Central memory CD8-positive, alpha-beta T cell (primary cell): ENCODE data around the gene SEMA7A.

Experiments used
- ATAC-seq: fragments of 150-1000 bp; cut with Tn5 transposase; replicated peaks from 2 replicates; pipeline ENCODE4 v1.10.0; 2022; ENCODE audit warnings: mild to moderate bottlenecking, moderate FRiP score, moderate number of reproducible peaks; ENCODE audit not compliant: poor library complexity, severe bottlenecking; ENCODE audit errors: extremely low read depth
- DNase-seq, 2 donors: peaks; one replicate each; pipeline ENCODE4 v3.0.0; 2021; ENCODE audit warnings: low spot score in 2 of 2
- H3K27ac Mint-ChIP-seq: one replicate; pipeline ENCODE4 v1.8.0; 2022; ENCODE audit warnings: low read depth, mild to moderate bottlenecking, moderate library complexity, mixed read lengths
- H3K27me3 Mint-ChIP-seq: one replicate; pipeline ENCODE4 v1.8.0; 2022; ENCODE audit warnings: mixed read lengths
- H3K36me3 Mint-ChIP-seq: one replicate; pipeline ENCODE4 v1.8.0; 2022; ENCODE audit warnings: mild to moderate bottlenecking, moderate library complexity, mixed read lengths; ENCODE audit not compliant: insufficient read depth
- H3K4me1 Mint-ChIP-seq: one replicate; pipeline ENCODE4 v1.8.0; 2022; ENCODE audit warnings: mixed read lengths
- H3K4me3 Mint-ChIP-seq: one replicate; pipeline ENCODE4 v1.8.0; 2022; ENCODE audit warnings: mild to moderate bottlenecking, moderate library complexity, mixed read lengths
- H3K9me3 Mint-ChIP-seq: one replicate; pipeline ENCODE4 v1.8.0; 2022; ENCODE audit warnings: mixed read lengths

Gene SEMA7A

GRCh38 chr15:74380361-74381189, 53.2 kb downstream of the SEMA7A start:
- Mint-ChIP-seq H3K36me3 (peaks cover 4% of the 10 kb centered on the region), H3K4me1 (peaks cover 35% of the 10 kb centered on the region), H3K4me3 (no peak overlapping the region), H3K27me3 (no peaks in the 10 kb centered on the region), H3K9me3 (no peaks in the 10 kb centered on the region), H3K27ac (no peak overlapping the region)
- ATAC-seq (no peak), DNase-seq (no peak)

- Mint-ChIP-seq H3K4me3 (no peak overlapping the region), H3K36me3 (peaks cover 7% of the 10 kb centered on the region), H3K4me1 (peaks cover 32% of the 10 kb centered on the region), H3K27ac (no peak overlapping the region), H3K27me3 (no peaks in the 10 kb centered on the region), H3K9me3 (no peaks in the 10 kb centered on the region)
- DNase-seq, result no peak
- no peak for ATAC-seq
Measured at GRCh38 chr15:74378848-74379247, 54.9 kb downstream of the SEMA7A start.

- ATAC-seq (no peak), DNase-seq (no peak)
- Mint-ChIP-seq H3K4me1 (peaks cover 33% of the 10 kb centered on the region), H3K27ac (no peak overlapping the region), H3K4me3 (no peak overlapping the region), H3K9me3 (no peaks in the 10 kb centered on the region), H3K36me3 (peaks cover 8% of the 10 kb centered on the region), H3K27me3 (no peaks in the 10 kb centered on the region)
Measured at GRCh38 chr15:74377831-74378766, 55.7 kb downstream of the SEMA7A start.

GRCh38 chr15:74376825-74377581, 56.8 kb downstream of the SEMA7A start:
- Mint-ChIP-seq H3K4me1 (peaks cover 23% of the 10 kb centered on the region), H3K9me3 (no peaks in the 10 kb centered on the region), H3K27me3 (no peaks in the 10 kb centered on the region), H3K4me3 (no peak overlapping the region), H3K27ac (no peak overlapping the region), H3K36me3 (peaks cover 7% of the 10 kb centered on the region)
- ATAC-seq, result no peak
- no peak for DNase-seq

- no peak for ATAC-seq
- DNase-seq, result no peak
- Mint-ChIP-seq H3K27me3 (no peaks in the 10 kb centered on the region), H3K9me3 (no peaks in the 10 kb centered on the region), H3K36me3 (peaks cover 7% of the 10 kb centered on the region), H3K27ac (no peak overlapping the region), H3K4me3 (no peak overlapping the region), H3K4me1 (peaks cover 22% of the 10 kb centered on the region)
Measured at GRCh38 chr15:74376226-74376625, 57.5 kb downstream of the SEMA7A start.

- H3K36me3 Mint-ChIP-seq, result peaks cover 7% of the 10 kb centered on the region
Measured at GRCh38 chr15:74375303-74375693, 58.5 kb downstream of the SEMA7A start.

GRCh38 chr15:74374648-74375302, 59.0 kb downstream of the SEMA7A start:
- H3K36me3 Mint-ChIP-seq, result peaks cover 7% of the 10 kb centered on the region
- H3K4me1 Mint-ChIP-seq, result peaks cover 22% of the 10 kb centered on the region
- no peaks in the 10 kb centered on the region for H3K9me3 Mint-ChIP-seq
- H3K27ac Mint-ChIP-seq, result no peak overlapping the region
- ATAC-seq (no peak), DNase-seq (no peak)
- peaks cover 10% of the 10 kb centered on the region for H3K27me3 Mint-ChIP-seq
- H3K4me3 Mint-ChIP-seq, result peak overlapping the region; percentile 83

More at GRCh38 chr15:74375303-74375693, 58.5 kb downstream of the SEMA7A start:
- Mint-ChIP-seq H3K27ac (no peak overlapping the region), H3K27me3 (peaks cover 4% of the 10 kb centered on the region), H3K9me3 (no peaks in the 10 kb centered on the region), H3K4me3 (peak overlapping the region; percentile 83), H3K4me1 (peaks cover 22% of the 10 kb centered on the region)
- DNase-seq (peak; percentile 73 to 75), ATAC-seq (peak; percentile 9)

GRCh38 chr15:74373731-74374647, 59.8 kb downstream of the SEMA7A start:
- Mint-ChIP-seq H3K27me3 (peaks cover 15% of the 10 kb centered on the region), H3K9me3 (no peaks in the 10 kb centered on the region), H3K36me3 (peaks cover 7% of the 10 kb centered on the region), H3K27ac (peak overlapping the region; percentile 19), H3K4me1 (peaks cover 22% of the 10 kb centered on the region), H3K4me3 (peak overlapping the region; percentile 83)
- DNase-seq (peak; percentile 83 to 89), ATAC-seq (peak; percentile 96)

GRCh38 chr15:74373056-74373650, 60.6 kb downstream of the SEMA7A start:
- Mint-ChIP-seq H3K4me1 (peaks cover 22% of the 10 kb centered on the region), H3K9me3 (no peaks in the 10 kb centered on the region), H3K4me3 (peak overlapping the region; percentile 83), H3K27ac (peak overlapping the region; percentile 19), H3K27me3 (peaks cover 24% of the 10 kb centered on the region), H3K36me3 (peaks cover 7% of the 10 kb centered on the region)
- ATAC-seq (no peak), DNase-seq (no peak)

GRCh38 chr15:74370471-74370870, 63.3 kb downstream of the SEMA7A start:
- Mint-ChIP-seq H3K4me1 (peaks cover 22% of the 10 kb centered on the region), H3K9me3 (no peaks in the 10 kb centered on the region), H3K27me3 (peaks cover 45% of the 10 kb centered on the region), H3K36me3 (peaks cover 5% of the 10 kb centered on the region), H3K27ac (no peak overlapping the region), H3K4me3 (no peak overlapping the region)
- DNase-seq (no peak), ATAC-seq (no peak)

GRCh38 chr15:74369756-74370155, 64.0 kb downstream of the SEMA7A start:
- Mint-ChIP-seq H3K27ac (no peak overlapping the region), H3K4me1 (peaks cover 15% of the 10 kb centered on the region), H3K27me3 (peaks cover 52% of the 10 kb centered on the region), H3K4me3 (no peak overlapping the region), H3K9me3 (no peaks in the 10 kb centered on the region), H3K36me3 (peaks cover 5% of the 10 kb centered on the region)
- no peak for ATAC-seq
- no peak for DNase-seq
